MM.1S (cell line): ENCODE data around the gene CYP4F2.

ENCODE experiments used
- EZH2phosphoT487 ChIP-seq: fragments of 300-600 bp; sonication (generic); IDR thresholded peaks from 2 replicates; pipeline ENCODE4 v1.6.1; 2018; ENCODE audit warnings: antibody characterized with exemption, low read length
- TF ChIP-seq, protein P1 (sequence below): fragments of 300-600 bp; sonication (generic); IDR thresholded peaks from 2 replicates; pipeline ENCODE4 v1.5.1; 2016; ENCODE audit warnings: antibody characterized with exemption, low read length, mixed read lengths

DNA sequence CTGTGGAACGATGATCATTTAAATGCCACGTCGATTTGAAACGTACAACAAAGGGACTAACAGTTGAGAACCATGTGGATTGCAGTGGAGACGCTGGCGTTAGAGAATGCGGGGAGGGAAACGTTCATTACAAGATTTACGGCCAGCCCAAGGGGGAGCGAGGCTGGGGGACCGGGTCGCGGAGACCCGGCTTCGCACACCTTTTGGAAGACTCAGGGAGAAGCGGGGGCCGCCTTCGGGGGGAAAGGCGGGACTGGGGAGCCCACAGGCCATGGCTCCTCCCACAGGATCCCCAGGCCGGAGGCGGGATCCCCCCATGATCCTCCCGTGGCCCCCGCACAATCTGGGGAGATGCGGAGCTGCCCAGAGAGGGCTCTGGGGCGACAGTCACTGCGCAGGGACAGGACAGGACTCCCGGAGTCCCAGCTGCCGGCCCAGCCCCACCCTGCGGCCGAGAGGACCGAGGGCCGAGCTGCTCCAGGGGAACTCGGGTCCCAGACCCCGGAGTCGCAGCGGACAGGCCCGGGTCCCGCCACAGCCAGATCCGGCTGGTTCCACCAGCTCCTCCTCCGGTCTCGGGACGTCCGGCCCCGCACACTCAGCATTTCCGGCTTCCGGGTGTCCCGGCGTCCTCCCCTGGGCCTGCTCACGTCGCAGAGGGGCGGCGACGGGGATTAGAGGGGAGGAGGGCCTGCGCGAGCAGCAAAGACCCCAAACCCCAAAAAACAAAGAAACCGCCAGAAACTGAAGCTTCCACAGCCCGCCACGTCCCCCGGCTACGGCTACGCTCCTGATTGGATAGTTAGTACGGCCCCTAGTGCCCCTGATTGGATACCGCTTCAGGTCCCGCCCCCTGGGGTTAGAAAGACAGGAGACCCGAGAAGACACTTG is 61.3 kb downstream of the CYP4F2 start:
- TF ChIP-seq, protein P1, sequence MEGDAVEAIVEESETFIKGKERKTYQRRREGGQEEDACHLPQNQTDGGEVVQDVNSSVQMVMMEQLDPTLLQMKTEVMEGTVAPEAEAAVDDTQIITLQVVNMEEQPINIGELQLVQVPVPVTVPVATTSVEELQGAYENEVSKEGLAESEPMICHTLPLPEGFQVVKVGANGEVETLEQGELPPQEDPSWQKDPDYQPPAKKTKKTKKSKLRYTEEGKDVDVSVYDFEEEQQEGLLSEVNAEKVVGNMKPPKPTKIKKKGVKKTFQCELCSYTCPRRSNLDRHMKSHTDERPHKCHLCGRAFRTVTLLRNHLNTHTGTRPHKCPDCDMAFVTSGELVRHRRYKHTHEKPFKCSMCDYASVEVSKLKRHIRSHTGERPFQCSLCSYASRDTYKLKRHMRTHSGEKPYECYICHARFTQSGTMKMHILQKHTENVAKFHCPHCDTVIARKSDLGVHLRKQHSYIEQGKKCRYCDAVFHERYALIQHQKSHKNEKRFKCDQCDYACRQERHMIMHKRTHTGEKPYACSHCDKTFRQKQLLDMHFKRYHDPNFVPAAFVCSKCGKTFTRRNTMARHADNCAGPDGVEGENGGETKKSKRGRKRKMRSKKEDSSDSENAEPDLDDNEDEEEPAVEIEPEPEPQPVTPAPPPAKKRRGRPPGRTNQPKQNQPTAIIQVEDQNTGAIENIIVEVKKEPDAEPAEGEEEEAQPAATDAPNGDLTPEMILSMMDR: no peak
- no peak for TF ChIP-seq EZH2phosphoT487
